GM19372 (cell line): Measurements from ENCODE around the gene RBFOX1.

Experiments used
- ATAC-seq: cut with Tn5 transposase; IDR thresholded peaks from one replicate; pipeline ENCODE4 v1.9.1; 2021; ENCODE audit warnings: mild to moderate bottlenecking, low read depth, moderate library complexity; ENCODE audit not compliant: unreplicated experiment

RBFOX1 gene

GRCh38 chr16:7366993-7367880, 34.6 kb downstream of the RBFOX1 start:
- ATAC-seq = no peak

- no peak for ATAC-seq
Measured at GRCh38 chr16:7369204-7369603, 36.6 kb downstream of the RBFOX1 start.

DNA sequence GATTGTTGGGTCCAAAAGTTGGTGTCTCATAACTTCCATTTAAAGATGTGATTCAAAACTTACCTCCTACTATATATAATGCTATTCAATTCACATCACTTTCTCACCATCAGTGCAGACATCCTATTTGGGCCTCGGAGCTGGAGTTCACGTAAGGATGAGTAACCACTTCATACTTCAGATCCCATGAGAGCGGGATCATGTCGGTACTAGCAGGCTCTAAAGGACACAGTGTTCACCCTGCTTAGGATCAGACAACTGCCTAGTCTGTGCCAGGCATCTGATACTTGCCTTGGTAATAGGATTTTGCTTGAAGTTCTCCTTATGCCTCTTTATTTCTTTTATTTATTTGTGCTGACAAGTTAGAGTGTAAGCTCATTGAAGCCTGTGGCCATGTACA, 39.5 kb downstream of the RBFOX1 start:
- ATAC-seq = no peak

DNA sequence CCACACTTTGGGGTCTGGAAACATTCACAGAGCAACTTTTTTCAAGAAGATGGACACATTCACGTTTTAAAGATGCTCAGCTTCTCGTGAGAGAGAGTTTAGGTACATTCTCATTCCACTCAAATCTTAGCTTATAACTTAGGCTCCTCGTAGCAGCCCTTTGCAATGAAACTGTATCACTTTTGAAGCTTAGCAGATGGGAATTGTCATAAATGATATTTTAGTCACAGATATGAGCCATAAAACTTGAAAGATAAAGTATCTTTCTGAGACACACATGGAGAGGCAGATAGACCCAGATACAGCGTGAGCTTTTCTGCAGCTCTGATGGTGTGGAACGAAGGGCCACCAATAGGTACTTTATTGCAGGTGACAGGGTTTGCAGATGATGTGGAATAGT, 41.1 kb downstream of the RBFOX1 start:
- ATAC-seq = no peak

GRCh38 chr16:7374614-7375174, 42.0 kb downstream of the RBFOX1 start:
- no peak for ATAC-seq

DNA sequence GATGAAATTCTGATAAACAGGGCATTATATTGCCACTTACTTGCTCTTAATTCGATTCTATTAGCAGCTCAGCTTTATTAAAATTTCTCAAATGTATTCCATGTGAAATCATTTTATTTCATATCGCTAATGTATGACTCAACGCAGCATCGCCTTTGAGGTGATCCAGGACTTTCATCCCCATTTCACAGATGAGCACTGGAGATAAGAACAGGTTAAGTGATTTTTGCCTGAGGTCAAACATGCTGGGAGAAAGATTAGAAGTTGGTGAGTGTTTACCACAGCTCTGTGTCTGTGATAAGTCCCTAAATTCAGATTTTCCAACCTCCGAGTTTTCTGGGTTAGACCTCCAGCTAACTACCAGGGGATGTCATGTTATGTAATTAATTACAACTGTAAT, 43.6 kb downstream of the RBFOX1 start:
- no peak for ATAC-seq

DNA sequence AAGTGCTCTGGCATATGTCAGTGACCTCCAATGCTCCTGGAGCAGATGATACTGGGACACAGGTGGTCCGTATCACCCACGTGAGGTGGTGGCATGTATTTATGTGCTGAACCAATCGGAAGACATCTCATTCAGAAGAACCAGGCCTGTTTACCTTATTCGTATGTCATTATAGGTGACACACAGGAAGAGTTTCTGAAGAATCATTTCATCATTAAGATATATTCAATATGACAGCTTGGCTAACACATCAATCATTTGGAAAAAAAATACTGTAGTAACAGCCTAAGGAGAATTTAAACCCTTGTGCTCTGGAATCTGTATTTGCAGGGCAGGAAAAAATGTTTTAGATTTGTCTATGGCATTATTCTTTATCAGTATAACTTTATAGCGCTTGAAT, 44.6 kb downstream of the RBFOX1 start:
- no peak for ATAC-seq

DNA sequence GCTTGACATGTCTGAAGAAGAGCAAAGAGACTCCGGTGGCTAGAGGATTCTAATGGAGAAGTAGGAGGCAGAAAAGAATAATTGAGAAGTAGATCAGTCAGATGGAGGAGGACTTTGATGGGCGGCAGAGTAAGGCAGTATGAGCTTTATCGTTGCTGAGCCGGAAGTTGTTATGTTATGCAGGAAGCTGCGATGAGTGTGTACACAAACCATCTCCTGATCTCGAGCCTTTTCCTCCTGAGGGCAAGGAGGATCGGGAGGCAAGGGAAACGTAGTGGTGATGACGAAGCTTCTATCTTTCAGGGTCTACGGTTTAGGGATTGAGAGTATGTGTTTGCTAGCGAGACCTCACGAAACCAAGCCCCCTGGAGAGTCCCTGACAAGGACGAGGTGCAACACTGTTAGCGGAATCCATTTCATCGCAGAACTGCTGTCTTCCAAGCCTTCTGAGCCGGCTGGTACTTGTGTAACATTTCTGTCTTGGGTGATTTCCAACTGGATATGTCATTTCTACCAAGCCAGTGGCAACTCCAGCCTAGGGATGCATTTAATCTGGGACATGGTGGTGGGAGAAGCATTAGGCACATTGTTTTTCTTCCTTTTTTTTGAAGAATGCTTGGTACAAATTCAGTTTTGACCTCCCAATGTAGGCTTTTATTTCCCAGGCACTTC, 45.5 kb downstream of the RBFOX1 start:
- ATAC-seq = no peak

GRCh38 chr16:7380441-7380840, 47.8 kb downstream of the RBFOX1 start:
- ATAC-seq = no peak

DNA sequence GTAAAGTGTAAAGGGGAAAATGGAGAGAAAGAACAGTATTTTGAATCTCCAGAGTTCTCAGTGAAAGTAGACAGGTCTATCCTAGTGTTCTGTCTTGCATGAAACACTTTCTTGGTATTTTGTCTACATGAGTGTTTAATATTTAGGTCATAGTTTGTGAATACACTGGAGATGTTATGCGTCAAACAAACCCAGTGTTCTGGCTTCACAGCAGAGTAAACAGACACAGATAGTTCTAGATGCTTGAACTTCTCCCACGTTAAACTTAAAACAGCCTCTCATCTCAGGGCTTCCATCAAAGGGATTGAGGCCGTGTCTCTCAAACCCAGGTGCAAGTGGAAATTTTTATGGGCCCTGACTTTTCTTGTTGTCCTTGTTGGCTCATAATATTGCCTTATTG, 48.3 kb downstream of the RBFOX1 start:
- ATAC-seq = no peak

GRCh38 chr16:7381671-7382070, 49.0 kb downstream of the RBFOX1 start:
- no peak for ATAC-seq

DNA sequence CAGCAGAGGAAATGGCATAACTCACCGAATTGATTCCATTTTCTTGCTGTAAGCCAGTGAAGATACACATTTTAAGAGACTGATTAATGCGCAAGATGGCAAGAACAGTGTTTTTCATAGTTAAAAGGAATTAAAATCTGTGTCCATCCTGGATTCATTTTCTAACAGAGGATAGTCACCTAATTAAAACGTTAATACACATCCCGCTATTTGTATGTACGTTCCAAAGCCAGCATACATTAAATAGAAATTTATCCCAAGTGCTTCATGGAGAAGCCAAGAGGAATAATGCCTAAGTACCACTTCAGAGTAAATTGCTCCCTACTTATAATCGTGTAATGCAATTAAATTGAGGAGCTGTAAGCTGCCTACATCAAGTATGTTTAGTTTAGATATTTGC, 49.9 kb downstream of the RBFOX1 start:
- ATAC-seq = no peak

DNA sequence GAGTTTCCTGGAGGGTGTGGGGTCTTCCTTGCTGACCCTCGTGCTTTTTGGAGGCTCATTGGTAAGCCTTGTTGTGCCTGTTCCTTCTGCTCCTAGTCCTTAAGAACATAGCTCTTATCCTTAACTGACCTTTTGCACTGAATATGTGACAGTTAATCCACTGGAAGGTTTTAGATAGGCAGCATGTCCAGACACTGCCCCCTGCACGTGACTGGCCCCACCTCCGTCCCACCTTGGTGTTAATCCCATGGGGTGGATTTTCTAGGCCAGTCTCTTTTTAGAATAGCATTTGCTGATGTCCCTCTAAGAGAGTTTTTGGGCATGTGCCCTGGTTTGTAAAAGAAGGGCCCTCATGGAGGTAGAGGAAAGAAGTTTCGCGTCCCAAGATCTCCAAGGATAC, 58.3 kb downstream of the RBFOX1 start:
- ATAC-seq = no peak

GRCh38 chr16:7391694-7392093, 59.0 kb downstream of the RBFOX1 start:
- no peak for ATAC-seq

GRCh38 chr16:7392206-7392605, 59.6 kb downstream of the RBFOX1 start:
- ATAC-seq = no peak

GRCh38 chr16:7393680-7394079, 61.0 kb downstream of the RBFOX1 start:
- no peak for ATAC-seq

GRCh38 chr16:7394720-7395336, 62.2 kb downstream of the RBFOX1 start:
- ATAC-seq = no peak

DNA sequence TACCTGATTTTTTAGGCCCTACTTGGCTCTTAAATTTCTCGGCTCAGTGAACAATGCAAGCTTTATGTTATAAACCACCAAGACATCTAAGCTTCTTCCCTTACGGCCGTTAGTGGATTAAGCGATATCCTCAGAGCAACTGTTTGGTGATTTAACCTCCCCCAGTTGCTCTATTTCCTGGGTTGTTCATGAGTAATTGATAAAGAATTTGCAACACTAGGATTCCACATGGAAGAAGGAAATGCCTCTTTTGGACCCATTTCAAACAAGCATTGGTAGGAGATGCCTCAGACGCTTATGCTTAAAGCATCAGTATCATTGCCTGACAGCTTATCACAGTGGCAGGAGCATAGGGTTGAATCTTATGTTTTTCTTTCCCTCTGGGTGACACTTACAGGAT, 65.3 kb downstream of the RBFOX1 start:
- no peak for ATAC-seq

DNA sequence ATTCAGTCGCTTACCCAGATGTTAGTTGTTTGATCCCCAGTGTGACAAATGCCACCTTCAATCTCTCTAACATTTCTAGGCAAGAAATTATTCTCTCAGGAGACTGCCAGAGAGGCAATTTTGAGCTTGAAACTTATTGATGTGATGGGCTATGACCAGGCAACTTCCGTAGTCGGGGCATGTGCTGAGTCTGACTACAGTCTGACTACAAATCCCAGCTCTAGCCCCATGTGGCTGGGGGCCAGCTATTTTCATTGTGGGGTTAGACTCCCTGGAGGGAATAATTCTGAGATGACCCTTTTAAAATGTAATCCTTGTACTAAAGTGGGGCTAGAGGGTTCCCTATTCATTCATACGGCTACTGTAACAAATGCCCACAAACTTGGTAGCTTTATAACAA, 65.9 kb downstream of the RBFOX1 start:
- ATAC-seq = no peak

DNA sequence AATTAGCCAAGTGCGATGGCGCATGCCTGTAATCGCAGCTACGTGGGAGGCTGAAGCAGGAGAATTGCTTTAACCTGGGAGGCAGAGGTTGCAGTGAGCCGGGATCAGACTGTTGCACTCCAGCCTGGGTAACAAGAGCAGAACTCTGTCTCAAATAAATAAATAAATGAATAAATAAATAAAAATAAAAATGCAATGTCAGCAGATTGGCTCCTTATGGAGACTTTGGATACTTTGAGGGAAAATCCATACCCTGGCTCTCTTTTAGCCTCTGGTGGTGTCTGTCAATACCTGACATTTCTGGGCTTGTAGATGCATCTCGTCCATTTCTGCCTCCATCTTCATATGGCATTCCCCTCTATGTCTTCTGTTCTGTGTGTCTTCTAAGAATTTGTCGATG, 66.7 kb downstream of the RBFOX1 start:
- no peak for ATAC-seq
